HG02852 (cell line): ENCODE data around the gene TGDS.
"Not testable (repeated sequence)": the region's sequence is repeated elsewhere in the genome, so short reads cannot be mapped to it uniquely, and the experiment has no call there.

Source experiments
- ATAC-seq: cut with Tn5 transposase; IDR thresholded peaks from one replicate; pipeline ENCODE4 v1.9.1; 2021; ENCODE audit warnings: mild to moderate bottlenecking, moderate library complexity; ENCODE audit not compliant: unreplicated experiment

Gene TGDS, protein sequence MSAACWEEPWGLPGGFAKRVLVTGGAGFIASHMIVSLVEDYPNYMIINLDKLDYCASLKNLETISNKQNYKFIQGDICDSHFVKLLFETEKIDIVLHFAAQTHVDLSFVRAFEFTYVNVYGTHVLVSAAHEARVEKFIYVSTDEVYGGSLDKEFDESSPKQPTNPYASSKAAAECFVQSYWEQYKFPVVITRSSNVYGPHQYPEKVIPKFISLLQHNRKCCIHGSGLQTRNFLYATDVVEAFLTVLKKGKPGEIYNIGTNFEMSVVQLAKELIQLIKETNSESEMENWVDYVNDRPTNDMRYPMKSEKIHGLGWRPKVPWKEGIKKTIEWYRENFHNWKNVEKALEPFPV

DNA sequence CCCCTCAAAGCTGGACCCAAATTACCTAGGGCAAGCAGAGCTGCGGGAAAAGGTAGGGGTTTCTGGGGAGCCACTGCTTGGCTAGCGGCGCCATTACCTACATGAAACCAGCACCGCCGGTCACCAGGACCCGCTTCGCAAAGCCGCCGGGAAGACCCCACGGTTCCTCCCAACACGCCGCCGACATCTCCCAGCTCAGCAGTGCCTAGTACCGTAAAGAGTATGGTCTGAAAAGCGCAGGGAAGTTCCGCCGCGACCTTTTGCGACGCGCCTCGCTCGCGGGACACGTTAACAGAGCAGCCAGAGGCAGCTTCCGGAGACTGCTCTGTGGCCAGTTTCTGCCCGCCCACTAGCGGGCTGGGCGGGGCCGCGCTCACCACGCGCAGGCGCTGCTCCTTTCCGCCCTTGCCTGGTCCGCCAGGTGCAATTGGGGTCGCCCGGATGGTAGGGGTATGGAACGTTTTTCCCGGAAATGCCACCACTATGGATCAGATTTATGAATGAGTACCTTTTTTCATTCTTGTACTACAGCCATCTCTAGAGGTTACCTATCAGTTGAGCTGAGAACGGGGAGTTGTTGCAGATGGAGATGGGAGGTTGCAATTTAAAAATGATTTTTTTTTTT lies at the start of gene TGDS:
TGDS (minus strand) TSS at position 203 of the 625 bp plus-strand sequence; CDS start at position 187, 16 bp downstream.
- peak; percentile 94 for ATAC-seq

DNA sequence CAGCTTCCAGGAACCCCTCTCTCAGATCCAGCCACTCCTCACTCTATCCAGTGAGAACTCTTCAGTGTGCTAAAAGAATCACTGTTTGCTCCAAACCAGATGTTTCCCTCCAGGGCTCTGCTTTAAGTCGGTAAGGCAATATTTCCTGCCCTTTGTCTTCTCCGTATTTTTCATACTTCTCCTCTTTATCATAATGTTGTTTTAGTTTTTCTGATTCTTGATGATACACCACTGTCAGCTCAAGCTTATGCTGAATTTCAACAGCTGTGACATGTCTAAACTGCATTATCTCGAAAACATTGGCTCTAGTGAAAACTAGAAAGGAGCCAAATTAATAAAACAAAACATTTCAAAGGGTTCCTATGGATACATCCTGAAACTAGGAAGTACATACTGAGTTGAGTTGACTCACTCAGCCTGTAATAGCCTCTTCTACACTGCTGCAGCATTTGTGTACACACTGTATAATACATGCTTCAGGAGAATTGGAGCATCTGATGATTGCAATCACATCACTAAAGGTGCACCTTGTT lies 45.5 kb upstream of the TGDS start:
- ATAC-seq = no peak

DNA sequence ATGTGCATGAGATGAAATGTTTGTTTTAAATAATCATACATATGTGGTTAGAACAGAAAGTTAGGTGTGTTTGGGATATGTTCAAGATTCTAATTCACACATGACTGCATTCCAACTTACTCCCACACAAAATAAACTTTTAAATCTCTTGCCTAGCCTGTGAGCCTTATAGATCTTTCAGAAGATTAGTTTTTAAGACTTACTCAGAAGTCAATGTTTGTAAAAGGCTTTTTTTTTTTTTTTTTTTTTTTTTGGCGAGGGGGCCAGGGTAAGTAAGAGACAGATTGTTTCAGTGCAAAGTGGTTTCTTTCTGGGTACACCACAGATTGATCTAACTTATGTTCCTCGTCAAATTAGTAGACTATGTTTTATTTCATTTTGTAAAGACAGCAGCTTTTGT lies 44.8 kb upstream of the TGDS start:
- ATAC-seq = no peak

DNA sequence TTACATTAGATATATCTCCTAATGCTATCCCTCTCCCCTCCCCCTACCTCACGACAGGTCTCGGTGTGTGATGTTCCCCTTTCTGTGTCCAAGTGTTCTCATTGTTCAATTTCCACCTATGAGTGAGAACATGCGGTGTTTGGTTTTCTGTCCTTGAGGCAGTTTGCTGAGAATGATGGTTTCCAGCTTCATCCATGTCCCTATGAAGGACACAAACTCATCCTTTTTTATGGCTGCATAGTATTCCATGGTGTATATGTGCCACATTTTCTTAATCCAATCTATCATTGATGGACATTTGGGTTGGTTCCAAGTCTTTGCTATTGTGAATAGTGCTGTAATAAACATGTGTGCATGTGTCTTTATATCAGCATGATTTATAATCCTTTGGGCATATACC lies 41.7 kb upstream of the TGDS start:
- not testable (repeated sequence) for ATAC-seq

DNA sequence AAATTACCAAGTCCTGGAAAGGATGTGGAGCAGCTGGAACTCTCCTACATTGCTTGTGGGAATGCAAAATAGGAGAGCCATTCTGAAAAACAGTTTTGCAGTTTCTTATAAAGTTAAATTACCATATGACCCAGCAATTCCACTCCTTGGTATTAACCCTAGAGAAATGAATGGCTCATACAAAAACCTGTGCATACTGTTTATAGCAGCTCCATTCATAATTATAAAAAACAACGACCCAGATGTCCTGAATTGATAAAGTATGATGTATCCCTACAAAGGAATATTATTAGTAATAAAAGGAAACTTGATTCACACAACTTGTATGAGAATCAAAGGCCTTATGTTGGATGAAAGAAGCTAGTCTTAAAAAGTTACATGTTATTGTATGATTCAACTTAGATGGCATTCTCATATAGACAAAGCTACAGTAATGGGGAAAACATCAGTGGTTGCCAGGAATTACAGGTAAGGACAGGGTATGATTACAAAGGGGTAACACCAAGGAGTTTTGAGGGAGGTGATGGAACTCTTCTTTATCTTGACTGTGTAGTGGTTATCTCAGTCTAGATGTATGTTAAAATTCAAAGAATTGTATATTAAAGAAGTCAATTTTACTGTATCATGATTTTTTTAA lies 41.1 kb upstream of the TGDS start:
- ATAC-seq = no peak

DNA sequence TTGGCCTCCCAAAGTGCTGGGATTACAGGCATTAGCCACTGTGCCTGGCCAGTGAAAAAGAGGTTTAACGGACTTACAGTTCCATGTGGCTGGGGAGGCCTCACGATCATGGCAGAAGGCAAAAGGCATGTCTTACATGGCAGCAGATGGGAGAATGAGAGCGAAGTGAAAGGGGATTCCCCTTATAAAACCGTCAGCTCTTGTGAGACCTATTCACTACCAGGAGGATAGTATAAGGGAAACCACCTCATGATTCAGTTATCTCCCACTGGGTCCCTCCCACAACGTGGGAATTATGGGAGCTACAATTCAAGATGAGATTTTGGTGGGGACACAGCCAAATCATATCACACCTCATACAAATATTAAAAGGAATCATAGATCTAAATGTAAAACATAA lies 40.1 kb upstream of the TGDS start:
- not testable (repeated sequence) for ATAC-seq

DNA sequence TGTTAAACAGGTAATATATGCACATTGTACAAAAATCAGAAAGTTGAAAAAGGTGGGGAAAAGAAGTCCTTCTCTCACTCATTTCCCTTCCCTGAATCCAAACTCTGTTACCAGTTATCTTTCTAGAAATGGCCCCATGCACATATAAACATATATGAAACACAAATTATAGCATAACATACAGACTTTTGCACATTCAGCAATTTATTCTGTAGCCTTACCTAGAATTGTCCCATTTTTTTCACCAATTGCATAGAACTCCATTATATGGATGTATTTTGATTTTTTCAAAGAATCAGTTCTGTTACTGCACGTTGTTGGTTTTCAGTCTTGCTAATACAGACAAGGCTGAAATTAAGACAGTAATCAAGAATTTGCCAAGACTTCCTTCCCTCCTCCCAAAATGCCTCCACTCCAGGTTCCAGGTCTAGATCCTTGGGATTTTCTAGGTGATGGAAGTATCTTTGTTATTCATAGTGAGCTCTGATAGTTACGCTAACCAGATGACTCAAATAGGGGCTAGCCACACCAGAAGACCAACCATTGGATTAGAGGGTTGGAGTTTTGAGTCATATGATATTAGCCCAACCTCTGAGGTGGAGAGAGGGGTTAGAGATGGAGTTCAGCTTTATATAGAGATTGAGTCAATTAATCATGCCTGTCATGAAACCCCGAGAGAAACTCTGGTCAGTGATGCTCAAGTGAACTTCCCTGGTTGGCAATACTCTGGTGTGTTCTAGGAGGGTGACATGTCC lies 36.5 kb upstream of the TGDS start:
- no peak for ATAC-seq

DNA sequence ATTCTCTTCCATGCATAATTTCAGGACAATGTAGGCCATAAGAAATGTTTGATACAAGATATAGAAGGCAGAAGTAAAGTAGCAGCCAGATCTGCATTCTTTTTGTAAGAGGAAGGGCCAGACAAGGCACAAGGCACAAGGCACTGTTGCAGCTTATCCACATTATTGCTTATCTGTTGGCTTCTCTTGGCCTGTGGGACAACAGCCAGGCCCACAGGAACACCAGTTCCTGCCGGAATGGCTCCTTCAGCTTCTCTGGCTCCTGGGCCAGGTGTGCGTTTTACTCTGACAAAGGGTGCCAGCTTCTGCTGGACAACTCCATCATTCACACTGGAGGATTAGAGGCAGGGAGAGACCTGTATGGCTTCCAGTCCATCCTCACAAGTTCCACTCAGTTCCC lies 34.9 kb upstream of the TGDS start:
- no peak for ATAC-seq

DNA sequence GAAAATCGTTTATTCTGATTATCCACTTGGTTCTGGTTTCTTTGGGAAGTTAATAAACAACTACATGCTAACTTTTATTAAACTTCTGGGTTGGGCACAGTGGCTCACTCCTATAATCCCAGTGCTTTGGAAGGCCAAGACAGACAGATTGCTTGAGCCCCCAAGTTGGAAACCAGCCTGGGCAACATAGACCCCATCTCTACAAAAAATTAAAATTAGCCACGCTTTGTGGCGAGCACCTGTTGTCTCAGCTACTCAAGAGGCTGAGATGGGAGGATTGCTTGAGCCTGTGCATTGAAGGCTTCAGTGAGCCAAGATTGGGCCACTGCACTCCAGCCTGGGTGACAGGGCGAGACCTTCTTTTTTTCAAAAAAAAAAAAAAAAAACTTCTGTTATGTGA lies 27.4 kb upstream of the TGDS start:
- ATAC-seq = no peak

DNA sequence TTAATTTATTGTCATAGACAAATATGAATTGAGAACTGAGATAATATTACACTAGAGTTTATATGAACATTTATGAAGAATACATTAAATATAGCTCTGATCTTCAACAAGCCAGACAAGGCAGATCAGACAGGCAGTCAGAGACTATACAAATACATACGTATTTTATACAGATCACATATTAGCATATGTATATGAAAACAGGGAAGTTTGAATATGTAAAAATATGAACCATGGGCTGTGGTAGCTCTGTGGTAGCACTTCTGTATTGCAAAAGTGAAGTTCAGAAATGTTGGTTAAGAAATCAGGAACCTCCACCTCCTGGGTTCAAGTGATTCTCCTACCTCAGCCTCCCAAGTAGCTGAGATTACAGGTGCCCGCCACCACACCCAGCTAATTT lies 26.4 kb upstream of the TGDS start:
- ATAC-seq = no peak

DNA sequence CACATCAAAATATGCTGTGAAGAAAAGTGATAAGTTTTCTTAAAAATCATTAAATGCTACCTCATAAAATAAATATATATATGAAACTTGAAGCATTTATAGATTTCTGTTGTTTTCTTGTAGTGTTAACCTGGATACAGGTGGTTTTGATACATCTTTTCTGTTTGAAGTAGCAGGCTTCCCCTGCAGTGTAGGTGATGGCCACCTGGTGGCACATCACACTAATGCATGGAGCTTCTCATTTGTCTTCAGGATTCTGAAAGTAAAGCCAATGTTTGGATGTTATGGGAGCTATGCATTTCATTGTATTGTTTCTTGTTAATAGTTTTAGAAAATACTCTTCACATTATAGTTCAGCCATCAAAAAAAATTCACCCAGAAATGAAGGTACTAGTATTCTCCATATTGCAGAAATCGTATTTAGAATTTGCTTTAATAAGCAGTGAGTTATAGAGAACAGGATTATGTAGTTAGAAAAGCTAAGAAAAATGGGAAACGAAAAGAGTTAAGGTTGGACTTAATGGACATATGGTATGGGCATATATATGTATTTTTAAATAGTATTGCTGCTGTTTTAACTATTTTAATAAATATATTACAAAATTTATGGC lies 24.4 kb upstream of the TGDS start:
- ATAC-seq = peak; percentile 86

DNA sequence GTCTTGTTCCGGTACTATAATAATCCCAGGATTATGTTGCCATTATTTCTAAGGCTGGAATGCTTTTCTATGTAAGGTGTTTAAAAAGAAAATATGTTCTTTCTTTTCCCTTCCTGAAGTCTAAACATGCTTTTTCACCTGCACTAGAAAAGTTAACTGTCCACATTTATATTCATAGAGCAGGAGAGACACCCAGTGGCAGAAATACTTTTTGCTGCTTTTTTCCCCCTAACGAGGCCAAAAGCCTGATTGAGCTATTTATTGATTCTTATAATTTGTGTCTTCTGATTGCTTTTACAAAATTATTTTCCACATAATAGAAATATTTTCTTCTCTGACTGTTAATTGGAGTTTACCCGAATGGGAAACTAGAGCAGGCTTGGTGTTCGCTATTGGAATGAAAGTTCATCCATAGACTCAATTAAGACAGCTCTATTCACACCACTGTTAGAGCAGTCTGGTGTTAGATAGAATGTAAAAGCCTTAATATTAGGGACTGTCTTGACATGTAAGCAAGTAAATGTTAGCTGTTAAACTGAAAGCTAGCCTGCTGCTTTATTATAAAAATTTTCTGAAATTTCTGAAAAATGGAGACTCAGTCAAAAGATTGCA lies 21.5 kb upstream of the TGDS start:
- no peak for ATAC-seq

DNA sequence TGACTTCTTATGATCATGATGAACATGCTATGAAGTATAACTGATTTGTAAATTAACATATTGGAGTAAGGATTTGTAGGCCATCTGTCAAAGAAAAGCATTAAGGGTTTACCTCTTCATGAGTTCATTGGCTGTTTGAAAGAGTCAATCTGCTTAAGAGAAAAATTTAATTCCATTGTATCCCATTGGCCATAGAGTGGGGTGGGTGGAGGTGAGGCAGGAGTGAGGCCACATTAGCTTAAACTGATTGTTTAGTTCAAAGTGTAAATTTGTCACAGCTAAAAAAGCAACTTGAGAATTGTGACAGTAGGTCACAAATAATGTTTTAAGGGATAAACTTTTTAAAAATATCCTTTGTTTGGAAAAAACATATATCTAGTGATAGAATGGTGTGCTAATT lies 17.1 kb upstream of the TGDS start:
- no peak for ATAC-seq

DNA sequence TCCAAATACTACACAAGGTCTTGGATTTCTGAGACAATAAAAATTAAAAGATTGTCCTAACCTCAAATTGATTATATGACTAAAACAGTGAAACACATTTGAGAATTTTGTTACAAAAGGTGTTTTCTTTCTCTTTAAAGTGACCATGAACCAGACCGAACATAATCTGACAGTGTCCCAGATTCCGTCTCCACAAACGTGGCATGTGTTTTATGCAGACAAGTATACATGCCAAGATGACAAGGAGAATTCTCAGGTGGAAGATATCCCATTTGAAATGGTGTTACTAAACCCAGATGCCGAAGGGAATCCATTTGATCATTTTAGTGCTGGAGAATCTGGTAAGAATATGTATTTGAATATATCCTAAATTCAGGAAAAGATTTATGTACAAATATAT lies 16.1 kb upstream of the TGDS start:
- ATAC-seq = no peak

DNA sequence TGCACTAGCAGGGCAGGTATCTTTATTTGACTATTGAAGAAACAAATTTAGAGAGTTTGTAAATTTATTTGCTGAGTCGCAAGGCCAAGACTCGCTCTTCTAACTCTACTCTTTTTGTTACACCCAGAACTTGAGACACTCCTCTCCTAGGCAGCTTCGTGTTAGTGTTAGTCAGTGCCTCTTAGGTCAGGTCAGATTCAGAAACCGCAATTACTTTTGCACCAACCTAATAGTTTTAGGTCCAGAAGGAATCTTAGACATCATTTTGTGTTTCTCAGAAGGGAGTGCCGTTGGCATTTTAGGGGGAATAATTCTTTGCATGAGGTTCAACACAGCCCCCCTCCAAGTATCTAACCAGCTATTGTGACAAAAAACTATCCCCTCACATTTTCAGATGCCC lies 14.5 kb upstream of the TGDS start:
- no peak for ATAC-seq

DNA sequence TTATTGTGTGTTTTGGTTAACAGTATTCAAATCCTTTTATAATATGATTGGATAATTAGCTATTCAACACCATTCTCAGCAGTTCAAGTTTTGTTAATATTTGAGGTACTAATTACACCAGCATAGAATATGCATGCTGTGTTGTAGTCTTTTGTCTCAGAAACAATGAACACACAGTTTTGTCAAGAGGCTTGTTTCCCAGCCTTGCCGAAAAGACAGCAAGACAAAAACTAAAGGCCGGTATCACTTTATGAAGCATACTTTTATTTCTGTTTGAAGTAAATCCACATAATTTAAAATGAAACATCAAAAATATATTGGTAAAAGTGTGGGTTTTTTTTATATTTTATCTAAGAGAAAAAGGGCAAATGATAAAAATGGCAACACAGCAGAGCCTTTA lies 13.2 kb upstream of the TGDS start:
- ATAC-seq = no peak

DNA sequence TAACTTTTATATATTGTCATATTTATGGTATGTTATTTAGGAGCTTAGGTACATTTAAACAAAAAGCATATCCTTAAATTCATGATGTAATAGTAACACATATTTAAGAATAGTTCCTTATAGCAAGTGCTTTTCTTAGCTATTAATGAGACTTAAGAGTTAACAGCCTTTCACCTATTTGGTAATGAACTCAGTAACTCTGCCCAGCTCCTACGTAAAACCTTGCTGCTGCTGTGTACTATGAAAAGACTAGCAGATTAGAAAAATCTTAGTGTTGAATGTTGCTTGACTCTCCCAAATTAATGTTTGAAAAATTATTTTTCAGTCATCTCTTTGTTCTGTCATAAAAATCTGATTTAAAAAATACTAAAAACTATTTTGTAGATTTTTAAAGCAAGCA lies 12.6 kb upstream of the TGDS start:
- no peak for ATAC-seq

DNA sequence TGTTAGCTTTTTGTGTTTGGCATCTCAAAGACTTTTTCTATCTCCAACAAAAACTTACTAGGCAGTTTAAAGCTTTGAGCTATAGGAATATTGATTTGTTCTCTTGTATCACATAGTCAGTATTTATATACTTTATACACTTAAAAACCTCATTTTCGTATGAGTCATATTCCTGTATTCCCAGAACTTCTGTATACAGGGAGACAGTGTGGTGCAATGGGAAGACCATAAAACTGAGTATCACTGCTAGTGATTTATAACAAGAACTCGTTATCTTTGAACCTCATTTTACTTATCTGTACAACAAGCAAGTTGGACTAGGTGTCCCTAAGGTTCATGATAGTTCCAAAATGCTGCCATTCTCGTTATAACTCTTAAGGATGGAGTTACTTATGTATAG lies 12.0 kb upstream of the TGDS start:
- ATAC-seq = no peak

DNA sequence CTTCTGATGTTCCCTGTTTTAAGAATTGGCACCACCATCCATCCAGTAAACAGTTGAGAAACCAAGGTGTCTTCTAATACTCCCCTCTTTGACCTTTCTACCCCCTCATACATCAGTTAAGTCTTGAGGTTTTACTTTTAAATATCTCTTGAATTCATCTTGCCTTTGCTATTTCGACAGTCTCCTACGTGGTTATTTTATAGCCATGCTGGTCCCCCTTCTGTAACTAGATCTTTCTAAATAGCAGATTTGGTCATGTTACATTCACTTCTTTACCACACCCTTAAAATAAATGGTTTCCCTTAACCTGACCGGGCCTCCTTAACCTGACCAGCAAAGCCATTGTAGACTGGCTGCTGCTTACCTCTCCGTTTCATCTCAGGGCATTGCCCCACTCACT lies 11.1 kb upstream of the TGDS start:
- no peak for ATAC-seq

DNA sequence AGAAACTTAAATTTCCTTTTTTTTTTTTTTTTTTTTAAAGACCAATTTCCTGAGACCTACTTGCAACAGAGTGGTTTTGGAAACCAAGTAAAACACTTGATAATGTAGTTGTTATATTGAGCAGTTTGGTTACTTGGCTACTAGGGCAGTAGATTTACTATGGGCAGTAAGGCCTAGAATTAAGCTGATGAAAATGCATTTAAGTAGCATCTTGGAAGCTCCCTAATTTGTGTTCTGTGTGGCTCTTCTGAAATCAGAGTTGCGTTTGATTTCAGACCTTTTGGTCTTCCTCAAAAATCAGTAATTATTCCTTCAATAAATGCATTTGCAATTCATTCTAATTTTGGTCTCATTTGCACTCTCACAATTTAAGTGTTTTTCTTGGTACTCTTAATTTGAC lies 6.5 kb upstream of the TGDS start:
- ATAC-seq = no peak
